ENCODE results near the gene PDE2A.

DNA sequence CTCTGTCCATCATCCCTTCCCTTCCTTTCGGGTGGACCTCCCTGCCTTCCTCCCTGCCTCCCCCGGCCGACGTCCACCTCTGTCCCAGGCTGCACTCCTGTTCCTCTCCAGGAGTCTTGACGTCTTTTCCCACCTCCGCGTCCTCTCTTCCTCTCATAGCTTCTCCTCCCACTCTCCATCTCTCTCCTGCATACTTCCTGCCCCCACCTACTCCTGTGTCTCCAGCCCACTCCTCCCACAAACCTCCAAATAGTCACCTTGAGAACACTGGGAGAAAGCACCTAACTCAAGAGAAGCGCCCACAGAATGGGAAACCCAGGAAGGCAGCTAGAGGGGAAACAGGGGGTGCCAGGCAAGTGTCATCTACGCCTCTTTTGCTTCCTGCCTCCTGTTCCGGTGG lies 60.8 kb downstream of the PDE2A start:
- TF ChIP-seq EZH2 (IDR thresholded peaks at IDR 0.05) (no peak), POLR2AphosphoS5 (IDR thresholded peaks at IDR 0.05; ENCODE audit: borderline replicate concordance, low read depth, low read length) (no peak)
